Parietal lobe (tissue), 2 donors: ENCODE results near the gene C1QL1. TPM values are rescaled to one million over a fixed set of nuclear protein-coding genes. Genes with fewer than 3 reads are reported as not detected.

ENCODE experiments used
- small RNA-seq: library from RNA; depleted of rRNA; stranded (forward); fragments of <200 nt; gene quantifications from one replicate; pipeline ENCODE3, GENCODE V24; 2014; ENCODE audit warnings: low replicate concordance
- total RNA-seq: library from RNA; depleted of rRNA; stranded (reverse); fragments of >200 nt; gene quantifications from one replicate; pipeline ENCODE4 v1.2.3, GENCODE V29; 2014

Gene C1QL1
- 2.2 TPM for total RNA-seq

DNA sequence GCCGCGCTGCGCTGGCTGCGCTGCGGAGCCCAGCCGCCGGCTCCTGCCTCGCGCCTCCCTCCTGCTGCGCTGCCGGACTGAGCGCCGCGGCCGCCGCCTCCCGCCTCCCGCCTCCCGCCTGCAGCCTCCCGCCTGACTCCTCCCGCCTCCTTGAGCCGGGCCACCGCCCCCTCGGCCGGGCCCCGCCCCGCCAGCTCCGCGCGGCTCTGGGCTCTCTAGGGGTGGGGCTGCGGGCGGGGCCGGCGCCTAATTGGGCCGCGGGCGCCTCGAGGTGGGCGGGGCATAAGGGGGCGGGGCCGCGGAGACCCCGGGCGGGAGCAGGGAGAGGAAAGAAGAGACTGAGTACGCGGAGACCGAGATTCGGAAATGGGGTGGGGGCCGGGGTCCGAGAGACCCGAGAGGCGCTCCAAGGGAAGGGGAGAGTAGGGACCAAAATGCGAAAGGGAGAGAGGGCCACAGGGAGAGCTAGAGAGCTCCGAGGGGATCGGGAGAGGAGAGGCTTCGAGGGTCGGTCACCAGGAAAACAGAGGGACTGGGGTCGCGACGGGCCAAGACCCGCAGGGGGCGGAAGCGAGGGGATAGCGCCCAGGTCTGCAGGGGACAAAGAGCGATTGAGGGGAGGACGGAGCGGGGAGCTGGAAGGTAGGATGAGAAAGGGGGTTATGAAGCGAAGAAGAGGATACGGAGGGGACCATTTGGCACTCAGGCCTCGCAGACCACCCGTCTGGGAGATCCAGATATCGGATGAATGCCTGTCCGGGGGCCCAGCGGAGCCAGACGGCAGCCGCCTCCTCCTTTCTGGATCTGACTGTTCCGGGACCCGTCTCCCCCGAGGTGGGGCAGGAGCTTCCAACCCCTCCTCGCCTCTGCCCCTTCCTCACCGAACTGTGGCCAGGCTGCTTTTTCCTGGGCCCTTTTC lies at the start of gene C1QL1:
Gene C1QL1, minus strand, starts transcription at position 79 of the 919 bp plus-strand sequence. CDS start 255 bp downstream, outside the sequence.

DNA sequence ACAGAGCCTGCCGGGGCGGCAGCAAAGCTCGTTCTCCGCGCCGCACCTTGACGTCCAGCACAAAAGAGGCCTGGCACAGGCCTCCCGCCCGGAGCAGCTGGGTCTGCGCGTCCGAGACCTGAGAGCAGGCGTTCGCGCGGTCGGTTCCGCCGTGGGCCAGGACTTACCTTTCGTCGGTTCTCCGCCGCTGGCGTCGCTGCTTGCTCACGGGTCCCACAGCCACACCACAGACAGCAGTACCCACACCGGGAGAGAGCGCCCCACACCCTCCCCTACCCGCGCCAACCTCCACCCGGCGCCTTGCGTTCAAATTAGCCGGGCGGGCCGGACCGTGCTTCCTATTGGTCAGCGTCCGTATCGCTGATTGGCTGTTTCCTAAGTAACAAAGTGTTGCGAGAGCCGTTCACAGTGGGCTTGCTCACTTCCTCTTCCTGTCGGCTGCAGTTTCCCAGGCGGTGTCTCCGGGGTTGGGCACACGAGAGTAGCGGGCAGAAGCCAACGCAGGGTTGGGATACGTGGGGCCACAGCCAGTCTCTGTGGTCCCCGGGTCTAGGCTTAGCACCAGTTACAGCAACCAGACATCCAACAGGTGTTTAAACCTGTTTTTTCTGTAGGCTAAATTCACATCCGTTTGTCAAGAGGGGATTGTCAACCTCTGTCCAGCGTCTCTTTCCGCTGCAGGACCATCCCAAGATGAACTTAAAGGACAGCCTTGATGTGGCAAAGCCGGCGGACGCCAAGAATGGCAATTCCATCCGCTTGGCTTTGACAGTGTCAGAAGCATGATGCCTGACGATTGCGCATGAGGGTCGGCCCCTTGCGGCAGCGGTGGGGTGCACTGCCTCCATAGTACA lies 20.4 kb downstream of the C1QL1 start, which contains the start of gene KIF18B:
Gene KIF18B, minus strand, starts transcription at position 313 of the 854 bp plus-strand sequence. CDS start 11,429 bp downstream, outside the sequence.

DNA sequence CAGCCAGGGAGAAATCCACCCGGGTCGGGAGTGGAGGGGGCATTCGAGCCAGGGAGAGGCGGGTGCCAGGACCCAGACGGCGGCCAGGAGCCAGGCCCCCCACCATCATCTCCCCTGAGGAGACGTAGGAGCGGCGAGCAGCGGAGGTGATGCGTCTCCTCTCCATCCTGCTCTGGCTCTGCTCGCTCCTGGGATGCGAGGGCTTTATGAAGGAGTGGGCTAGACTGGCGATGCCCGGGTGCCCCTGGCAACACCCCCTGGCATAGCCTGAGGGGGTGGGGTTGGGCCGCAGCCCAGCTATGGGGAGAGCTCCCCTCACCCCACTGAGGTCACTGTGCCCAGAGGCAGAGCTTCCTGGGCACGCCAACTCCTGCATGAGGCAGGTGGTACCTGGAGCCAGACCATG lies 52.8 kb downstream of the C1QL1 start, which contains the start of gene GFAP:
Gene GFAP, minus strand, starts transcription at position 180 of the 406 bp plus-strand sequence. Its CDS starts 14 bp downstream, at position 166.

Small RNA genes within 50 kb of the gene (small RNA-seq; reads per million reads assigned to genes)
- gene AC015936.2 (not detected), gene MIR6783 (not detected)

Other genes with a start within 250 kb of the C1QL1 start
- 23.2 TPM for gene ADAM11, start 209.3 kb downstream of the C1QL1 start, total RNA-seq
- gene GJC1, start 138.0 kb downstream of the C1QL1 start, total RNA-seq = 109 TPM
- 1.3 TPM for gene HIGD1B, start 120.4 kb downstream of the C1QL1 start, total RNA-seq
- gene EFTUD2, start 68.9 kb downstream of the C1QL1 start, total RNA-seq = 128 TPM
- gene GFAP, start 52.8 kb downstream of the C1QL1 start, total RNA-seq = 365 TPM
- 2.2 TPM for gene KIF18B, start 20.5 kb downstream of the C1QL1 start, total RNA-seq
- 65.4 TPM for gene DCAKD, start 83.3 kb upstream of the C1QL1 start, total RNA-seq
- gene NMT1, start 93.0 kb upstream of the C1QL1 start, total RNA-seq = 91.7 TPM
- gene PLCD3, start 164.2 kb upstream of the C1QL1 start, total RNA-seq = 3.8 TPM
- gene ACBD4, start 167.4 kb upstream of the C1QL1 start, total RNA-seq = 3.4 TPM
- 7.2 TPM for gene HEXIM1, start 180.2 kb upstream of the C1QL1 start, total RNA-seq
- gene HEXIM2, start 193.6 kb upstream of the C1QL1 start, total RNA-seq = 7.5 TPM